SH-SY5Y (cell line): Measurements from ENCODE around the gene SLC9C2.

Source experiments
- GATA2 ChIP-seq: IDR thresholded peaks from 2 replicates; pipeline ENCODE4 v1.6.1; 2011; ENCODE audit warnings: mild to moderate bottlenecking, low read depth, low read length
- GATA3 ChIP-seq: IDR thresholded peaks from 2 replicates; pipeline ENCODE4 v1.6.1; 2011; ENCODE audit warnings: low read depth, mild to moderate bottlenecking, low read length, moderate library complexity

DNA sequence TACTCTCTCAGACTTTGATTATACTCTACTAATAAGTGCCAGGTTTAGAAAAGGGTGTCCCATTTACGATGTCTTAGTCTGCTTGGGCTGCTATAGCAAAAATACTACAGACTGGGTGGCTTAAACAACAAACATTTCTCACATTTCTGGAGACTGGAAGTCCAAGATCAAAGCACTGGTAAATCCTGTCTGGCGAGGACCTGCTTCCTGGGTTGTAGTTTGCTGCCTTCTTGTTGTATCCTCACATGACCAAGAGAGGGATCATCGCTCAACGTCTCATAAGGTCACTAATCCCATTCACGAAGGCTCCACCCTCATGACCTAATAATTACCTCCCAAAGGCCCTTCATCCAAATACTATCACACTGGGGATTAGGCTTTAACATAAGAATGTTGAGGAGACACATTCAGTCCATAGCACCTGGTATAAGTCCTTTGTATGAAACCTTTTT lies 113.7 kb downstream of the SLC9C2 start:
- TF ChIP-seq GATA2 (no peak), GATA3 (no peak)
